Keratinocyte (primary cell): ENCODE measurements around the gene TSPOAP1. TPM values are rescaled to one million over a fixed set of nuclear protein-coding genes. Genes with fewer than 3 reads are reported as not detected.
A peak's percentile ranks its signal among the peaks of the same experiment; 100 is the strongest.

Experiments
- DNase-seq: peaks from one replicate; pipeline ENCODE4 v3.0.0-alpha.2; 2011; ENCODE audit warnings: low read depth, missing footprints, low spot score
- FAIRE-seq: peaks from 2 replicates; lab custom pipeline; 2011; peaks lifted over from hg19 to GRCh38; lab: Jason Lieb, UNC
- H2AFZ ChIP-seq: 2 replicates; pipeline ENCODE4 v1.6.0; 2012; ENCODE audit warnings: low read length, control low read depth, inconsistent platforms; ENCODE audit not compliant: control insufficient read depth
- H3K27ac ChIP-seq: 2 replicates; pipeline ENCODE4 v1.5.1; 2011; ENCODE audit warnings: low read length; ENCODE audit not compliant: control insufficient read depth, insufficient read depth
- H3K27me3 ChIP-seq: 3 replicates; pipeline ENCODE4 v1.6.0; 2011; ENCODE audit warnings: low read length; ENCODE audit not compliant: control insufficient read depth, insufficient read depth; ENCODE audit errors: extremely low read depth
- H3K36me3 ChIP-seq, 2 experiments: 2 replicates in 1 of 2; 3 replicates in 1 of 2; pipeline ENCODE4 v1.5.1; 2011; ENCODE audit warnings: low read length in 2 of 2, mild to moderate bottlenecking in 1 of 2; ENCODE audit not compliant: control insufficient read depth in 2 of 2, insufficient read depth in 2 of 2; ENCODE audit errors: extremely low read depth in 1 of 2
- H3K4me1 ChIP-seq: 3 replicates; pipeline ENCODE4 v1.5.1; 2011; ENCODE audit warnings: low read length; ENCODE audit not compliant: control insufficient read depth, insufficient read depth; ENCODE audit errors: extremely low read depth
- H3K4me2 ChIP-seq: 3 replicates; pipeline ENCODE4 v1.6.0; 2011; ENCODE audit warnings: low read depth, low read length; ENCODE audit not compliant: control insufficient read depth, insufficient read depth; ENCODE audit errors: extremely low read depth
- H3K4me3 ChIP-seq, 3 experiments: fragments of 200-600 bp in 1 of 3; sonication (generic) in 1 of 3; 2 replicates in 2 of 3; 3 replicates in 1 of 3; pipeline ENCODE4 v1.5.1; 2011 to 2016; ENCODE audit warnings: low read length in 3 of 3, mild to moderate bottlenecking in 3 of 3, control low read depth in 2 of 3, inconsistent platforms in 1 of 3, low read depth in 1 of 3, mixed read lengths in 1 of 3, mixed run types in 1 of 3, moderate library complexity in 1 of 3; ENCODE audit not compliant: control insufficient read depth in 2 of 3, insufficient read depth in 2 of 3; ENCODE audit errors: extremely low read depth in 1 of 3
- H3K79me2 ChIP-seq: 2 replicates; pipeline ENCODE4 v1.6.0; 2012; ENCODE audit warnings: low read length; ENCODE audit not compliant: control insufficient read depth, insufficient read depth
- H3K9ac ChIP-seq: 3 replicates; pipeline ENCODE4 v1.6.0; 2011; ENCODE audit warnings: low read length; ENCODE audit not compliant: control insufficient read depth, insufficient read depth; ENCODE audit errors: extremely low read depth
- H3K9me1 ChIP-seq: 3 replicates; pipeline ENCODE4 v1.6.0; 2011; ENCODE audit warnings: low read length; ENCODE audit not compliant: control insufficient read depth, insufficient read depth; ENCODE audit errors: extremely low read depth
- H3K9me3 ChIP-seq: 2 replicates; pipeline ENCODE4 v1.5.1; 2012; ENCODE audit warnings: low read depth, low read length; ENCODE audit not compliant: control insufficient read depth
- H4K20me1 ChIP-seq: 3 replicates; pipeline ENCODE4 v1.6.0; 2011; ENCODE audit warnings: low read length; ENCODE audit not compliant: control insufficient read depth, insufficient read depth; ENCODE audit errors: extremely low read depth
- EZH2 ChIP-seq: IDR thresholded peaks from one replicate; pipeline ENCODE4 v1.6.1; 2012; ENCODE audit warnings: inconsistent platforms, mild to moderate bottlenecking, low read length, moderate library complexity
- dilution Hi-C: fragments of 300-500 bp; cut with MboI; formaldehyde crosslinking; loops from one replicate; pipeline ENCODE4 v1.7.0; 2020; ENCODE audit warnings: low sequenced_read_pairs; ENCODE audit not compliant: extremely low pct_ligation_motif_present
- polyA plus RNA-seq, 5 experiments: library from polyadenylated mRNA; depleted of rRNA in 3 of 5; stranded (reverse) in 3 of 5; stranded (forward) in 1 of 5; unstranded in 1 of 5; fragments of >200 nt; gene quantifications; 1 replicate in 1 of 5; 2 replicates in 3 of 5; 3 replicates in 1 of 5; pipeline versions ENCODE4 v1.2.1 to v1.2.3, GENCODE V29; 2011 to 2012; ENCODE audit warnings: missing spikeins in 2 of 5, low read depth in 1 of 5, low replicate concordance in 1 of 5
- TF ChIP-seq, protein P1 (sequence below), 3 experiments: IDR thresholded peaks in 1 of 3; conservative IDR thresholded peaks in 1 of 3; optimal IDR thresholded peaks in 1 of 3; 2 replicates in 2 of 3; 3 replicates in 1 of 3; pipeline versions ENCODE3 to v1.5.1; 2011; ENCODE audit warnings: low read length in 3 of 3, mild to moderate bottlenecking in 3 of 3, moderate library complexity in 2 of 3, control low read depth in 1 of 3, inconsistent platforms in 1 of 3; ENCODE audit not compliant: insufficient read depth in 2 of 3; ENCODE audit errors: extremely low read depth in 1 of 3

TSPOAP1 gene
- polyA plus RNA-seq, 1 donor (not counting 4 experiments of a cell fraction or from before 2014, with no cell fraction given), result 0.04 TPM

DNA sequence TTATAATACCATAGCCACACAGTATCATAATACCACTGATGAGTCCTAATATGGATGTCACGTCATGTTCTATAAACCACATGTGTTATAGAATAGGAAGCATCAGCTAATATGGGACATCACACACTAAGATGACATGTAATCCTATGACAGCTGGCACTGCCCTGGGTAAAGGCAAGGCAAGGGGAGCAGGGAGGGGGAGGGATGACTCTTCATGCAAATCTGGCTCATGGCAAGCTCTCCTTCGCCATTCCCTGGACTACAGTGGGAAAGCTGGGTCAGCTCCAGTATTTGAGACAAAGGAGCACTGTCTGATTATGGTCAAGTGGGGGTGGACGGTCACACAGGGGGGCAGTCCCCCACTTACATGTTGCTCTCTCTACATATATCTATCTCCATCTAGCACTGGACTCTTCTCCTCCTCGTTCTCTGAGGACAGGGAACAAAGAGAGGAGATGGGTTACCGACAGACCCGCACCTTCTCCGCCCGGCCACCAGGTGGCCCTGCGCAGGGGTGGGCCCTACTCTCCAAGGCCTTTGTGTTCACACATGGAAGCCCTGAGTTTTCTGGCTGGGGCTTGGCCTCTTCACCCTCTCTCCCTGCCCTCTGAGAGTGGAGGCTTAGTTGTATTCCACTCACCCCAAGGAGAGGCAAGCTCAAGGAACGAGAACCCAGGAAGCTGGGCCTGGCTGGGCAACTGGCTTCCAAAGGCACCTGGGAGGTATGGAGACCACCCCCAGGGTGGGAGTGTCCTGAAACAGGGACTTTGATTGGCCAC, 24.4 kb downstream of the TSPOAP1 start:
- Histone ChIP-seq H3K27ac (no peak overlapping the region), H3K79me2 (no peaks in the 10 kb centered on the region), H3K9ac (no peak overlapping the region), H3K36me3 (no peaks in the 10 kb centered on the region), H3K4me3 (no peak overlapping the region), H3K4me2 (no peak overlapping the region), H3K9me1 (no peaks in the 10 kb centered on the region), H3K9me3 (no peaks in the 10 kb centered on the region), H3K27me3 (peaks cover 27% of the 10 kb centered on the region), H2AFZ (no peak overlapping the region), H4K20me1 (no peaks in the 10 kb centered on the region), H3K4me1 (no peaks in the 10 kb centered on the region)
- peak; percentile 80 for FAIRE-seq
- TF ChIP-seq EZH2, result no peak
- TF ChIP-seq, protein P1, sequence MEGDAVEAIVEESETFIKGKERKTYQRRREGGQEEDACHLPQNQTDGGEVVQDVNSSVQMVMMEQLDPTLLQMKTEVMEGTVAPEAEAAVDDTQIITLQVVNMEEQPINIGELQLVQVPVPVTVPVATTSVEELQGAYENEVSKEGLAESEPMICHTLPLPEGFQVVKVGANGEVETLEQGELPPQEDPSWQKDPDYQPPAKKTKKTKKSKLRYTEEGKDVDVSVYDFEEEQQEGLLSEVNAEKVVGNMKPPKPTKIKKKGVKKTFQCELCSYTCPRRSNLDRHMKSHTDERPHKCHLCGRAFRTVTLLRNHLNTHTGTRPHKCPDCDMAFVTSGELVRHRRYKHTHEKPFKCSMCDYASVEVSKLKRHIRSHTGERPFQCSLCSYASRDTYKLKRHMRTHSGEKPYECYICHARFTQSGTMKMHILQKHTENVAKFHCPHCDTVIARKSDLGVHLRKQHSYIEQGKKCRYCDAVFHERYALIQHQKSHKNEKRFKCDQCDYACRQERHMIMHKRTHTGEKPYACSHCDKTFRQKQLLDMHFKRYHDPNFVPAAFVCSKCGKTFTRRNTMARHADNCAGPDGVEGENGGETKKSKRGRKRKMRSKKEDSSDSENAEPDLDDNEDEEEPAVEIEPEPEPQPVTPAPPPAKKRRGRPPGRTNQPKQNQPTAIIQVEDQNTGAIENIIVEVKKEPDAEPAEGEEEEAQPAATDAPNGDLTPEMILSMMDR (optimal IDR thresholded peaks at IDR 0.05 in 1 of 3, IDR thresholded peaks at IDR 0.05 in 1 of 3, conservative IDR thresholded peaks at IDR 0.05 in 1 of 3; ENCODE audit: extremely low read depth in 1 of 3, insufficient read depth in 2 of 3, low read length in 3 of 3), result peak; percentile 86 to 87 (median 87)
- DNase-seq, result no peak
- dilution Hi-C loops, result no loop called here

DNA sequence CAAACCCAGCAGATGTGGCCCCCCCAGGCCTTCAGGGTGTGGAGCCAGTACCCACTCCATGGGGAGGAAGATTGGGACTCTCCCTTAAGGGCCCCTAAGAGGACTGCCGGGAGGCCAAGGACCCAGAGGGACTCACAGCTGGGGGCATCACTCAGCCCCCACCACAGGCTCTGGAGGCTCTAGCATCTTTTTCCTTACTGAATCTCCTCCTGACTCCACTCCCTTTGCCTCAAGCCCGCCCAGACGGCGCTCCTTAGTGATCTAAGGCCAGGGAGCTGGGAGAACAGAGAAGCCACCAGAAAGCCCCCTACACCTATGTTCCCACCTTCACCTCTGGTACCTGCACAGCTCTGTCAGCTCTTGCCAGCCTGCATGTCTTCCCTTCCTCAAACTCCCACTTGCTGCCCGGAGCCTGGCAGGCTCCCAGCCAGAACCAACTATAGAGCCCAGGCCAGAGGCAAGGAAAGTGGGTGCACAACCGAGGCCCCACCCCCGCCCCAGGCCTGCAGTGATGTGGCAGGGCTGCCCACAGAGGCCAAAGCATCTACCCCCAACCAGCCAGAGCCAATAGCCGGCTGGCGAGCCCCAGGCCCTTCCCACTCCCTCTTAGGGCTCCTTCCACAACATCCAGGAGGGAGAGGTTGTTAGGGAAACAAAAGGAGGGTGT, 25.5 kb downstream of the TSPOAP1 start:
- no peak overlapping the region for H3K9ac ChIP-seq
- no peaks in the 10 kb centered on the region for H3K79me2 ChIP-seq
- no peaks in the 10 kb centered on the region for H3K4me1 ChIP-seq
- no peaks in the 10 kb centered on the region for H3K36me3 ChIP-seq
- no peak overlapping the region for H3K27ac ChIP-seq
- no peaks in the 10 kb centered on the region for H4K20me1 ChIP-seq
- FAIRE-seq, result no peak
- H3K4me3 ChIP-seq, result no peak overlapping the region
- no peak overlapping the region for H2AFZ ChIP-seq
- H3K9me3 ChIP-seq, result no peaks in the 10 kb centered on the region
- no peak for TF ChIP-seq EZH2
- TF ChIP-seq, protein P1 (optimal IDR thresholded peaks at IDR 0.05 in 1 of 3, IDR thresholded peaks at IDR 0.05 in 1 of 3, conservative IDR thresholded peaks at IDR 0.05 in 1 of 3; ENCODE audit: extremely low read depth in 1 of 3, insufficient read depth in 2 of 3, low read length in 3 of 3), result no peak
- no peak for DNase-seq
- H3K27me3 ChIP-seq, result peaks cover 27% of the 10 kb centered on the region
- dilution Hi-C loops, result no loop called here
- no peaks in the 10 kb centered on the region for H3K9me1 ChIP-seq
- H3K4me2 ChIP-seq, result no peak overlapping the region
